Loucy (cell line): ENCODE measurements around the gene CDK5.
A peak's percentile ranks its signal among the peaks of the same experiment; 100 is the strongest.

Source experiments
- H2AFZ ChIP-seq: fragments of 200-600 bp; sonication (generic); 2 replicates; pipeline ENCODE4 v1.6.0; 2016; ENCODE audit warnings: antibody characterized with exemption, mild to moderate bottlenecking, low read length, moderate library complexity
- H3F3A ChIP-seq: fragments of 200-600 bp; 2 replicates; pipeline ENCODE4 v1.6.0; 2016; ENCODE audit warnings: antibody characterized with exemption, low read depth, mild to moderate bottlenecking
- H3K27me3 ChIP-seq: fragments of 200-600 bp; sonication (generic); 2 replicates; pipeline ENCODE4 v1.6.1; 2014; ENCODE audit warnings: low read length, mild to moderate bottlenecking; ENCODE audit not compliant: insufficient read depth, poor library complexity, severe bottlenecking
- H3K36me3 ChIP-seq: fragments of 200-600 bp; sonication (generic); 2 replicates; pipeline ENCODE4 v1.6.1; 2016; ENCODE audit warnings: low read length; ENCODE audit not compliant: insufficient read depth
- H3K4me1 ChIP-seq: fragments of 200-600 bp; sonication (generic); 2 replicates; pipeline ENCODE4 v1.5.1; 2014; ENCODE audit warnings: low read length, mild to moderate bottlenecking; ENCODE audit not compliant: insufficient read depth, poor library complexity, severe bottlenecking
- H3K4me2 ChIP-seq: fragments of 200-600 bp; sonication (generic); 2 replicates; pipeline ENCODE4 v1.6.0; 2014; ENCODE audit warnings: antibody characterized with exemption, low read length, low read depth, mild to moderate bottlenecking; ENCODE audit not compliant: poor library complexity, severe bottlenecking
- H3K4me3 ChIP-seq: fragments of 200-600 bp; sonication (generic); 2 replicates; pipeline ENCODE4 v1.5.1; 2014; ENCODE audit warnings: low read length, mild to moderate bottlenecking, mixed read lengths; ENCODE audit not compliant: poor library complexity, severe bottlenecking
- H3K79me2 ChIP-seq: fragments of 200-600 bp; sonication (generic); 2 replicates; pipeline ENCODE4 v1.6.1; 2014; ENCODE audit warnings: low read length; ENCODE audit not compliant: insufficient read depth
- H3K9ac ChIP-seq: fragments of 200-600 bp; sonication (generic); 2 replicates; pipeline ENCODE4 v1.6.0; 2014; ENCODE audit warnings: mild to moderate bottlenecking, low read depth, low read length, moderate library complexity; ENCODE audit not compliant: poor library complexity, severe bottlenecking
- H3K9me2 ChIP-seq: fragments of 200-600 bp; sonication (generic); replicated peaks from 2 replicates; pipeline ENCODE4 v1.6.1; 2016; ENCODE audit warnings: low read depth, low read length, mixed read lengths
- H3K9me3 ChIP-seq: fragments of 200-600 bp; sonication (generic); 2 replicates; pipeline ENCODE4 v1.6.1; 2014; ENCODE audit warnings: mild to moderate bottlenecking, antibody characterized with exemption, low read length, low read depth; ENCODE audit not compliant: insufficient read depth
- H4K20me1 ChIP-seq: fragments of 200-600 bp; sonication (generic); 2 replicates; pipeline ENCODE4 v1.6.0; 2014; ENCODE audit warnings: antibody characterized with exemption, low read length, mild to moderate bottlenecking; ENCODE audit not compliant: insufficient read depth, poor library complexity, severe bottlenecking
- EZH2phosphoT487 ChIP-seq: fragments of 200-600 bp; IDR thresholded peaks from 2 replicates; pipeline ENCODE4 v1.6.1; 2018; ENCODE audit warnings: antibody characterized with exemption, mild to moderate bottlenecking, moderate library complexity, borderline replicate concordance
- TF ChIP-seq, protein P1 (sequence below): fragments of 200-600 bp; sonication (generic); conservative IDR thresholded peaks from 2 replicates; pipeline ENCODE4 v1.5.1; 2014; ENCODE audit warnings: mild to moderate bottlenecking, antibody characterized with exemption, low read length

The CDK5 gene

DNA sequence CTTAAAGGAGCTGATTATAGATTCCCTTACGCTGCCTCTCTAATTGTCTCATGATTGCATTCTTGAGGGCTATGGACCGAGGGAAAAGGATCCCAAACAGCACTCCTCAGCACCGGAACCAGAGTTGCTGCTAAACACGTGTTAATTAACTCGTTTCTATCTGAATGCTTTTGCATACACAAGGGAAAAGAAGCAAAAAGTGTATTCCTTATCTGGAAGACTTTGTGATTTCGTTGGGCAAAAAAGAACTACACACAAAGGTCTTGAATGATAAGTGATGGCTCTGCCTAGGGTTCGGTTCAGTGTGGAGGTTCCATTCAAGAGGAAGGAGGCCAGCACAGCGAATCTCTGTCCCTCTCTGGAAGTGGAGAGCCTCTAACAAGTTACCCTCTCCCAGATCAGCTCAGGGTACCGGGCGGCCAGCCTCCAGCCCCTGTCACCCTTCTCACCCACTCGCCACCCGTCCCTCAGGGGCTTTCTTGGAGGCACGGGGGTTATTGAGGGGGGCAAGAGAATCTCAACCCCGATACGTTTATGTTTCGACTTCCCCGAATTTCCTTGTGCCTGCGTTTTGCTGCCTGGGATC, 1.2 kb upstream of the CDK5 start:
- H3K4me2 ChIP-seq, result peak overlapping the region; percentile 99
- no peaks in the 10 kb centered on the region for H3K27me3 ChIP-seq
- peak overlapping the region; percentile 69 for H2AFZ ChIP-seq
- no peak for TF ChIP-seq EZH2phosphoT487
- TF ChIP-seq, protein P1, sequence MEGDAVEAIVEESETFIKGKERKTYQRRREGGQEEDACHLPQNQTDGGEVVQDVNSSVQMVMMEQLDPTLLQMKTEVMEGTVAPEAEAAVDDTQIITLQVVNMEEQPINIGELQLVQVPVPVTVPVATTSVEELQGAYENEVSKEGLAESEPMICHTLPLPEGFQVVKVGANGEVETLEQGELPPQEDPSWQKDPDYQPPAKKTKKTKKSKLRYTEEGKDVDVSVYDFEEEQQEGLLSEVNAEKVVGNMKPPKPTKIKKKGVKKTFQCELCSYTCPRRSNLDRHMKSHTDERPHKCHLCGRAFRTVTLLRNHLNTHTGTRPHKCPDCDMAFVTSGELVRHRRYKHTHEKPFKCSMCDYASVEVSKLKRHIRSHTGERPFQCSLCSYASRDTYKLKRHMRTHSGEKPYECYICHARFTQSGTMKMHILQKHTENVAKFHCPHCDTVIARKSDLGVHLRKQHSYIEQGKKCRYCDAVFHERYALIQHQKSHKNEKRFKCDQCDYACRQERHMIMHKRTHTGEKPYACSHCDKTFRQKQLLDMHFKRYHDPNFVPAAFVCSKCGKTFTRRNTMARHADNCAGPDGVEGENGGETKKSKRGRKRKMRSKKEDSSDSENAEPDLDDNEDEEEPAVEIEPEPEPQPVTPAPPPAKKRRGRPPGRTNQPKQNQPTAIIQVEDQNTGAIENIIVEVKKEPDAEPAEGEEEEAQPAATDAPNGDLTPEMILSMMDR, result no peak
- peaks cover 40% of the 10 kb centered on the region for H3K79me2 ChIP-seq
- peaks cover 28% of the 10 kb centered on the region for H4K20me1 ChIP-seq
- H3K9ac ChIP-seq, result peak overlapping the region; percentile 78
- H3K36me3 ChIP-seq, result no peaks in the 10 kb centered on the region
- H3K9me2 ChIP-seq, result no peaks in the 10 kb centered on the region
- H3K9me3 ChIP-seq, result no peaks in the 10 kb centered on the region
- H3K4me3 ChIP-seq, result peak overlapping the region; percentile 93
- peaks cover 33% of the 10 kb centered on the region for H3K4me1 ChIP-seq
- no peaks in the 10 kb centered on the region for H3F3A ChIP-seq

DNA sequence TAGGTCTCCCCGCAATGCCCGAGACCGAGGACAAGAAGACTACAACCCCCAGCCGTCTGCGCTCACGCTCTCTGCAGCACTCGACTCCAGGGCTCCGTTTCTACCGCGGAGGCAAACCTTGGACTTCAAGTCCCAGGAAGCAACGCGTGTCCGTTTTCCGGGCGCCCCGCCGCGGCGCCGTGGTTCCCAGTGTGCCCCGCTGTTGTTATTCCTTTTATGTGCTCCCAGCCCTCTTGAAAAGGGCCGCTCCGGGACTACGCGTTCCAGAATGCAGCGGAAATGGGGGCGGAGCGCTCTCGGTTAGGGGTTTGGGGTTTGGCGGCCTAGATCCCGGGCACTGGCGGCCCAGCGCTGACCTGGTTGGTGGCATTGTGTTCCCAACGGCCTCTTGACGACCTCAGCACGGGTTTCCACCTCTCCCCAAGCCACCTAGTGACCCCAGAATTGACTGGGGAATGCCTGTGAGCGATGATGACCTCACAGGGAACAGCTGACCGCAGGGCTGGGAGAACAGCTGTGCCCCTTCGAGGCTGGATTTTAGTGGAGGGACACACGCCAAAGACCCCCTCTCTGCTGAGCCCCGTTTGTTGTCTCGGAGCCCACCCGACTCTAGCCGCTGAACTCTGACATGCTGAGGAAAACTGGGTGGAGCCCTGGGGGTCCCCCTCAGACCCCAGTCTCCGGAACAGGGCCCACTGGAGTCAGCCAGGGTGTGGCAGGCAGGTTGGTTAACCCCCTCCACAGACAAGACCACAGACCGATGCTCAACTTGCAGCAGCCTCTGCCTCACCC, 488 bp upstream of the CDK5 start:
- TF ChIP-seq, protein P1, result no peak
- TF ChIP-seq EZH2phosphoT487, result no peak
- peak overlapping the region; percentile 93 for H3K4me3 ChIP-seq
- peak overlapping the region; percentile 78 for H2AFZ ChIP-seq
- peaks cover 40% of the 10 kb centered on the region for H3K4me1 ChIP-seq
- peak overlapping the region; percentile 99 for H3K4me2 ChIP-seq
- H3K9me3 ChIP-seq, result no peaks in the 10 kb centered on the region
- no peaks in the 10 kb centered on the region for H3K27me3 ChIP-seq
- H3K9me2 ChIP-seq, result no peaks in the 10 kb centered on the region
- H3K36me3 ChIP-seq, result no peaks in the 10 kb centered on the region
- peaks cover 40% of the 10 kb centered on the region for H3K79me2 ChIP-seq
- H3K9ac ChIP-seq, result peak overlapping the region; percentile 78
- H3F3A ChIP-seq, result no peaks in the 10 kb centered on the region
- H4K20me1 ChIP-seq, result peaks cover 28% of the 10 kb centered on the region

DNA sequence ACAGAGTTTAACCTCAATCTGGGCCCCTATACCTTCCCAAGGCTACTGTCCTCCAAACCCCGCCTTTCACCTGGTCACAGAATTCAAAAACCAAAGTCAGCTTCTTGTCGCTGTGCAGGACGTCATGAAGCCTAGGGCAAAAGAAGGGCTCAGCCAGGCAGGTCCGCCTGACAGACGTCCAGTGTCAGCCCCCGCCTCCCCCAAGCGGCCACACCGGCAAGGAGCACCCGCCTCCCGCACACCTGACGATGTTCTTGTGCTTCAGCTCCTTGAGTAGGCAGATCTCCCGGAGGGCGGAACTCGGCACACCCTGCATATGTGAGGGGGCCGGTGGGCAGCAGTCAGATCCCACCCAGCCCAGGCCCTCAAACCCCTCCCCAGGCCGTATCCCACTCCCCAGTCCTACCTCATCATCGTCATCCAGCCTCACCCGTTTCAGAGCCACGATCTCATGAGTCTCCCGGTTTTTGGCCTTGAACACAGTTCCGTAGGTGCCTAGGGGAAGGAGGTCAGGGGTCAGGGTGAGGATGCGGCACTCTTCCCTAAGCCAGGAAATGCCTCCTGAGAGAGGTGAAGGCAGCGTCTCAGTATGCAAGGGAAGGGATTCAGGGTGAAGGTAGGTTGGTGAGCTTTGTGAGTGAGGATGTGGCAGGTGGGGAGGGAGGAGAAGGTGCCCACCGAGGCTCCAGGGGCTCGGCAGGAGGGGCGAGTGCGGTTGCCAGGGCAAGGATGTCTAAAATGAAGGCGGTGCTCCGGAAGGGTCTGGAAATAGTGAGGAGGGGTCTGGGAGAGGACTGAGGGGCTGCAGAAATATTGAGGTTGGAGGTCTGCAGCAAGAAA, 811 bp downstream of the CDK5 start:
- H3K4me1 ChIP-seq, result peaks cover 44% of the 10 kb centered on the region
- H3K9ac ChIP-seq, result peak overlapping the region; percentile 78
- TF ChIP-seq, protein P1, result no peak
- no peak for TF ChIP-seq EZH2phosphoT487
- H3K4me2 ChIP-seq, result peak overlapping the region; percentile 93
- peaks cover 32% of the 10 kb centered on the region for H3K79me2 ChIP-seq
- peaks cover 20% of the 10 kb centered on the region for H4K20me1 ChIP-seq
- no peaks in the 10 kb centered on the region for H3F3A ChIP-seq
- H3K36me3 ChIP-seq, result no peaks in the 10 kb centered on the region
- H3K4me3 ChIP-seq, result peak overlapping the region; percentile 93
- H3K9me2 ChIP-seq, result no peaks in the 10 kb centered on the region
- peak overlapping the region; percentile 83; the same call in 1 of the 2 replicates for H2AFZ ChIP-seq
- H3K27me3 ChIP-seq, result no peaks in the 10 kb centered on the region
- H3K9me3 ChIP-seq, result no peaks in the 10 kb centered on the region
